Measurements from ENCODE around the gene PLEKHG5.

DNA sequence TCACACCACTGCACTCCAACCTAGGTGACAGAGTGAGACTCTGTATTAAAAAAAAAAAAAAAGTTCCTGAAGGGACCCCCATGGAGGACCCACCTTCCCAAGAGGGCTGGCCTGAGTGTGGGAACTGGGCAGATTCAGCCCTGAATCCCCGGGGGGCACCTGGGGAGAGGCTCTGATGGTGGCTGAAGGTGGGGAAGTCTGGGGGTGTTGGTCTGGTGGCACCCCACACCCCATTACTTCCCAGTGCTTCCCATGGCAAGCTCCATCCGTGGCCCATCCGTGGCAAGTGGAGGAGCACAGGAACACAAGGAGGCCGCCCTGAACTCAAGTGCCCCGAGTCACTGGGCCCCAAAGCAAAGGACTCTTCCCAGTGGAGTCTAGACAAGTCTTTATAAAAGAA lies 24.7 kb downstream of the PLEKHG5 start:
- TF ChIP-seq, protein P1, sequence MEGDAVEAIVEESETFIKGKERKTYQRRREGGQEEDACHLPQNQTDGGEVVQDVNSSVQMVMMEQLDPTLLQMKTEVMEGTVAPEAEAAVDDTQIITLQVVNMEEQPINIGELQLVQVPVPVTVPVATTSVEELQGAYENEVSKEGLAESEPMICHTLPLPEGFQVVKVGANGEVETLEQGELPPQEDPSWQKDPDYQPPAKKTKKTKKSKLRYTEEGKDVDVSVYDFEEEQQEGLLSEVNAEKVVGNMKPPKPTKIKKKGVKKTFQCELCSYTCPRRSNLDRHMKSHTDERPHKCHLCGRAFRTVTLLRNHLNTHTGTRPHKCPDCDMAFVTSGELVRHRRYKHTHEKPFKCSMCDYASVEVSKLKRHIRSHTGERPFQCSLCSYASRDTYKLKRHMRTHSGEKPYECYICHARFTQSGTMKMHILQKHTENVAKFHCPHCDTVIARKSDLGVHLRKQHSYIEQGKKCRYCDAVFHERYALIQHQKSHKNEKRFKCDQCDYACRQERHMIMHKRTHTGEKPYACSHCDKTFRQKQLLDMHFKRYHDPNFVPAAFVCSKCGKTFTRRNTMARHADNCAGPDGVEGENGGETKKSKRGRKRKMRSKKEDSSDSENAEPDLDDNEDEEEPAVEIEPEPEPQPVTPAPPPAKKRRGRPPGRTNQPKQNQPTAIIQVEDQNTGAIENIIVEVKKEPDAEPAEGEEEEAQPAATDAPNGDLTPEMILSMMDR (conservative IDR thresholded peaks at IDR 0.05; ENCODE audit: low read depth, low read length), result no peak
- no peak for TF ChIP-seq EZH2 (IDR thresholded peaks at IDR 0.05; ENCODE audit: borderline replicate concordance, low read depth, low read length, poor library complexity, severe bottlenecking)
